Uterus (tissue), 4 donors: ENCODE results near the gene ADARB2. TPM values are rescaled to one million over a fixed set of nuclear protein-coding genes. Genes with fewer than 3 reads are reported as not detected.

Experiments
- DNase-seq, 2 donors: peaks; one replicate each; pipeline ENCODE4 v3.0.0-alpha.2; 2019 to 2020
- H3K27ac ChIP-seq, 2 donors: fragments of 200-600 bp; sonication (generic); 1 replicate in 1 of 2; 2 replicates in 1 of 2; pipeline ENCODE4 v1.5.1; 2016 to 2018
- H3K27me3 ChIP-seq, 2 donors: fragments of 200-600 bp; sonication (generic); one replicate each; pipeline ENCODE4 v1.5.1; 2018 to 2019; ENCODE audit warnings: control low read depth in 1 of 2
- H3K36me3 ChIP-seq, 2 donors: fragments of 200-600 bp; sonication (generic); one replicate each; pipeline ENCODE4 v1.5.1; 2019; ENCODE audit warnings: control low read depth in 1 of 2
- H3K4me1 ChIP-seq, 2 donors: fragments of 200-600 bp; sonication (generic); one replicate each; pipeline ENCODE4 v1.5.1; 2018 to 2019; ENCODE audit warnings: control low read depth in 1 of 2
- H3K4me3 ChIP-seq, 2 donors: fragments of 200-600 bp; sonication (generic); 1 replicate in 1 of 2; 2 replicates in 1 of 2; pipeline ENCODE4 v1.5.1; 2018 to 2019; ENCODE audit warnings: mild to moderate bottlenecking in 1 of 2
- H3K9me3 ChIP-seq, 2 donors: fragments of 200-600 bp; sonication (generic); one replicate each; pipeline ENCODE4 v1.5.1; 2019; ENCODE audit warnings: control low read depth in 1 of 2
- POLR2A ChIP-seq, 2 donors: fragments of 450-650 bp; IDR thresholded peaks; one replicate each; pipeline ENCODE4 v1.6.1; 2016; ENCODE audit warnings: antibody characterized with exemption in 2 of 2, mild to moderate bottlenecking in 1 of 2, moderate library complexity in 1 of 2
- intact Hi-C: fragments of 100-400 bp; cut with DNase I; formaldehyde crosslinking; loops from one replicate; pipeline ENCODE4 v1.15.1; 2023; ENCODE audit warnings: low total_unique reads
- total RNA-seq, 4 donors: library from RNA; depleted of rRNA in 3 of 4; stranded (reverse); fragments of >200 nt in 3 of 4; gene quantifications; one replicate each; pipeline versions ENCODE4 v1.1.0 to v1.2.4, GENCODE V29; 2014 to 2023
- TF ChIP-seq, protein P1 (sequence below), 4 experiments: fragments of 200-600 bp in 2 of 4; fragments of 450-650 bp in 2 of 4; sonication (generic) in 2 of 4; IDR thresholded peaks; one replicate each; pipeline ENCODE4 v1.5.1; 2016 to 2019; ENCODE audit warnings: antibody characterized with exemption in 4 of 4, mild to moderate bottlenecking in 2 of 4, moderate library complexity in 1 of 4
- donor health status: DM: yes; HTN: yes; CAD: no.

The ADARB2 gene
- total RNA-seq, 4 donors from 2014 or later: 0.76 to 2.6 (median 2.0) TPM; not detected in 1

DNA sequence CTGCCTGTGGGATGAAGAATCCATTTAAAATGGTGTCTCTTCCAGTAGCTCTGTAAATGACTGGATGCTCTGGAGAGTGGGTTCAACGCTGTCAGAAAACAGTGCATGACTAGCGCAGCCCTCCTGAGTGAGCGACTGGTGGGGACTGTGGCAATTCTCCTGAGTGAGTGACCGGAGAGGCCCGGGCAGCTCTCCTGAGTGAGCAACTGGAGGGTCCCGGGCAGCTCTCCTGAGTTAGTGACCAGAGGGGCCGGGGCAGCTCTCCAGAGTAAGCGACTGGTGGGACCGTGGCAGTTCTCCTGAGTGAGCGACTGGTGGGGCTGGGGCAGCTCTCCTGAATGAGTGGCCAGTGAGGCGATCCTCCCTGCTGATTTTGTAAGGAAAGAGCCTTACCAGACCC, 595.6 kb downstream of the ADARB2 start:
- Histone ChIP-seq H3K4me3 (no peak overlapping the region), H3K9me3 (peaks cover 0 to 2% of the 10 kb centered on the region in 2 donors), H3K4me1 (no peaks in the 10 kb centered on the region), H3K27me3 (no peaks in the 10 kb centered on the region), H3K36me3 (no peaks in the 10 kb centered on the region), H3K27ac (no peak overlapping the region)
- intact Hi-C loops: no loop called here
- DNase-seq: no peak
- TF ChIP-seq, protein P1, sequence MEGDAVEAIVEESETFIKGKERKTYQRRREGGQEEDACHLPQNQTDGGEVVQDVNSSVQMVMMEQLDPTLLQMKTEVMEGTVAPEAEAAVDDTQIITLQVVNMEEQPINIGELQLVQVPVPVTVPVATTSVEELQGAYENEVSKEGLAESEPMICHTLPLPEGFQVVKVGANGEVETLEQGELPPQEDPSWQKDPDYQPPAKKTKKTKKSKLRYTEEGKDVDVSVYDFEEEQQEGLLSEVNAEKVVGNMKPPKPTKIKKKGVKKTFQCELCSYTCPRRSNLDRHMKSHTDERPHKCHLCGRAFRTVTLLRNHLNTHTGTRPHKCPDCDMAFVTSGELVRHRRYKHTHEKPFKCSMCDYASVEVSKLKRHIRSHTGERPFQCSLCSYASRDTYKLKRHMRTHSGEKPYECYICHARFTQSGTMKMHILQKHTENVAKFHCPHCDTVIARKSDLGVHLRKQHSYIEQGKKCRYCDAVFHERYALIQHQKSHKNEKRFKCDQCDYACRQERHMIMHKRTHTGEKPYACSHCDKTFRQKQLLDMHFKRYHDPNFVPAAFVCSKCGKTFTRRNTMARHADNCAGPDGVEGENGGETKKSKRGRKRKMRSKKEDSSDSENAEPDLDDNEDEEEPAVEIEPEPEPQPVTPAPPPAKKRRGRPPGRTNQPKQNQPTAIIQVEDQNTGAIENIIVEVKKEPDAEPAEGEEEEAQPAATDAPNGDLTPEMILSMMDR (IDR thresholded peaks at IDR 0.05): no peak

- Histone ChIP-seq H3K36me3 (no peaks in the 10 kb centered on the region), H3K4me3 (no peak overlapping the region), H3K27ac (no peak overlapping the region), H3K27me3 (no peaks in the 10 kb centered on the region), H3K4me1 (no peaks in the 10 kb centered on the region), H3K9me3 (peaks cover 0 to 2% of the 10 kb centered on the region in 2 donors)
- intact Hi-C loops: no loop called here
- no peak for DNase-seq
- TF ChIP-seq, protein P1 (IDR thresholded peaks at IDR 0.05): no peak
- TF ChIP-seq POLR2A (IDR thresholded peaks at IDR 0.05): no peak
These were observed 596.1 kb downstream of the ADARB2 start for GRCh38 chr10:1141261-1141660.

DNA sequence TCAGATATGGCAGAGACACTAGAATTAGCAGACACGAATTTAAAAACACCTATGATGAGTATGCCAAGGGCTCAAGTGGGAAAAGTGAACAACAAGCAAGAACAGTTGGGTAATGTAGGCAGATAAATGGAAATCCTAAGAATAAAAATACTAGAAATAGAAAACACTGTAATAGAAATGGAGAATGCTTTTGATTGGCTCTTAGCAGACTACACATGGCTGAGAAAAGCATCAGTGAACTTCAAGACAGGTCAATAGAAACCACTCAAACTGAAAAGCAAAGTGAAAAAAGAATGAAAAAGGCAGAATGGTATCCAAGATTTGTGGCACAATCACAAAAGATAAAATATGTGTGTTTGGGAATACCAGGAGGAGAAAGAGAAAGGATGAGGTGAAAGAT, 598.8 kb downstream of the ADARB2 start:
- Histone ChIP-seq H3K27me3 (no peaks in the 10 kb centered on the region), H3K27ac (no peak overlapping the region), H3K36me3 (no peaks in the 10 kb centered on the region), H3K9me3 (no peaks in the 10 kb centered on the region), H3K4me1 (no peaks in the 10 kb centered on the region), H3K4me3 (no peak overlapping the region)
- TF ChIP-seq, protein P1 (IDR thresholded peaks at IDR 0.05): no peak
- TF ChIP-seq POLR2A (IDR thresholded peaks at IDR 0.05): no peak
- DNase-seq: no peak
- intact Hi-C loops: no loop called here

- no peak overlapping the region for H3K27ac ChIP-seq
- H3K4me3 ChIP-seq: no peak overlapping the region
- no peak for DNase-seq
- no peaks in the 10 kb centered on the region for H3K27me3 ChIP-seq
- TF ChIP-seq, protein P1 (IDR thresholded peaks at IDR 0.05): no peak
- TF ChIP-seq POLR2A (IDR thresholded peaks at IDR 0.05): no peak
- intact Hi-C loops: no loop called here
- no peaks in the 10 kb centered on the region for H3K36me3 ChIP-seq
- no peaks in the 10 kb centered on the region for H3K4me1 ChIP-seq
- H3K9me3 ChIP-seq: no peaks in the 10 kb centered on the region
These were observed 599.7 kb downstream of the ADARB2 start for GRCh38 chr10:1137499-1138163.

GRCh38 chr10:1136268-1136667, 601.1 kb downstream of the ADARB2 start:
- H3K27ac ChIP-seq: no peak overlapping the region
- no peak for DNase-seq
- no peak for TF ChIP-seq POLR2A (IDR thresholded peaks at IDR 0.05)
- TF ChIP-seq, protein P1 (IDR thresholded peaks at IDR 0.05): no peak
- H3K36me3 ChIP-seq: no peaks in the 10 kb centered on the region
- H3K4me3 ChIP-seq: no peak overlapping the region
- intact Hi-C loops: no loop called here
- H3K4me1 ChIP-seq: no peaks in the 10 kb centered on the region
- no peaks in the 10 kb centered on the region for H3K27me3 ChIP-seq
- no peaks in the 10 kb centered on the region for H3K9me3 ChIP-seq
